Body of pancreas (tissue), 4 donors: Measurements from ENCODE around the gene CDKAL1. TPM values are rescaled to one million over a fixed set of nuclear protein-coding genes. Genes with fewer than 3 reads are reported as not detected.
"Not testable (repeated sequence)": the region's sequence is repeated elsewhere in the genome, so short reads cannot be mapped to it uniquely, and the experiment has no call there.

Source experiments
- ATAC-seq: fragments of 150-250 bp; one replicate; pipeline ENCODE4 v1.9.1; 2016
- DNase-seq, 4 donors: peaks; one replicate each; pipeline ENCODE4 v3.0.0-alpha.2; 2019
- H3K27ac ChIP-seq, 4 donors: fragments of 200-600 bp; sonication (generic); 1 replicate in 3 of 4; 2 replicates in 1 of 4; pipeline versions ENCODE4 v1.5.1 to v1.6.1; 2016 to 2019; ENCODE audit warnings: mild to moderate bottlenecking in 1 of 4, mixed read lengths in 1 of 4, moderate library complexity in 1 of 4
- H3K27me3 ChIP-seq, 2 donors: fragments of 200-600 bp; sonication (generic); one replicate each; pipeline ENCODE4 v1.6.0; 2016; ENCODE audit warnings: mild to moderate bottlenecking in 1 of 2
- H3K36me3 ChIP-seq, 2 donors: fragments of 200-600 bp; sonication (generic); replicated peaks in 1 of 2; 2 replicates each; pipeline ENCODE4 v1.5.1; 2016; ENCODE audit warnings: low read depth in 2 of 2; ENCODE audit not compliant: insufficient read depth in 1 of 2
- H3K4me1 ChIP-seq: fragments of 200-600 bp; sonication (generic); one replicate; pipeline ENCODE4 v1.6.0; 2016
- H3K4me3 ChIP-seq, 2 donors: fragments of 200-600 bp; sonication (generic); 1 replicate in 1 of 2; 2 replicates in 1 of 2; pipeline ENCODE4 v1.5.1; 2016 to 2019
- H3K9me3 ChIP-seq, 3 donors: fragments of 200-600 bp; sonication (generic); 1 replicate in 2 of 3; 2 replicates in 1 of 3; pipeline ENCODE4 v1.5.1; 2016
- POLR2A ChIP-seq, 3 donors: fragments of 450-650 bp; IDR thresholded peaks; one replicate each; pipeline ENCODE4 v1.6.1; 2016; ENCODE audit warnings: antibody characterized with exemption in 3 of 3, mild to moderate bottlenecking in 2 of 3
- WGBS, 2 donors: methylation state at CpG; one replicate each; pipeline ENCODE4 v1.1.5; 2017; 5-methylcytosine and 5-hydroxymethylcytosine counted together
- intact Hi-C: fragments of 100-400 bp; cut with DNase I; formaldehyde crosslinking; loops from one replicate; pipeline ENCODE4 v1.15.1; 2023
- total RNA-seq, 2 donors: library from RNA; depleted of rRNA; stranded (reverse); fragments of >200 nt; gene quantifications; one replicate each; pipeline ENCODE4 v1.1.0, GENCODE V29; 2016
- TF ChIP-seq, protein P1 (sequence below), 7 experiments: fragments of 450-650 bp in 4 of 7; fragments of 200-600 bp in 3 of 7; sonication (generic) in 3 of 7; IDR thresholded peaks; one replicate each; pipeline ENCODE4 v1.5.1; 2016 to 2019; ENCODE audit warnings: antibody characterized with exemption in 7 of 7

Gene CDKAL1
- total RNA-seq, 2 donors from 2014 or later = 16.3 to 18.1 TPM

DNA sequence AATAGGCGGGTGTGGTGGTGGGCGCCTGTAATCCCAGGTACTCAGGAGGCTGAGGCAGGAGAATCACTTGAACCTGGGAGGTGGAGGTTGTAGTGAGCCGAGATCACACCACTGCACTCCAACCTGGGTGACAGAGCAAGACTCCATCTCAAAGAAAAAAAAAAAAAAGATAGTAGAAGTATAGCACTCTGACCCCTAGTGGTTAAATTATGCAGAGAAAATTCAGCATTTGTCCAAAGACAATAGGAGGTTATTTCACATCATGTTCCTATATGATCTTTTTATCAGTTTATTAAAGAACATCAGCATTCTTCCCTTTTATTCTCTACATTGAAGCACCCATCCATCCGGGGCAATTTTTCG is 5.2 kb upstream of the CDKAL1 start:
- DNase-seq, H3K36me3 ChIP-seq, H3K27me3 ChIP-seq, H3K27ac ChIP-seq, H3K4me1 ChIP-seq, H3K4me3 ChIP-seq, H3K9me3 ChIP-seq: not testable (repeated sequence)
- intact Hi-C loops = loop anchor here (10.0 kb wide), 1 partner anchor 434 kb away; no protein-coding TSS in a partner anchor
- peak; percentile 77 for ATAC-seq
- 17 to 23% methylated on average over 5 of the region's 5 CpGs for WGBS, 2 donors
- TF ChIP-seq, protein P1, sequence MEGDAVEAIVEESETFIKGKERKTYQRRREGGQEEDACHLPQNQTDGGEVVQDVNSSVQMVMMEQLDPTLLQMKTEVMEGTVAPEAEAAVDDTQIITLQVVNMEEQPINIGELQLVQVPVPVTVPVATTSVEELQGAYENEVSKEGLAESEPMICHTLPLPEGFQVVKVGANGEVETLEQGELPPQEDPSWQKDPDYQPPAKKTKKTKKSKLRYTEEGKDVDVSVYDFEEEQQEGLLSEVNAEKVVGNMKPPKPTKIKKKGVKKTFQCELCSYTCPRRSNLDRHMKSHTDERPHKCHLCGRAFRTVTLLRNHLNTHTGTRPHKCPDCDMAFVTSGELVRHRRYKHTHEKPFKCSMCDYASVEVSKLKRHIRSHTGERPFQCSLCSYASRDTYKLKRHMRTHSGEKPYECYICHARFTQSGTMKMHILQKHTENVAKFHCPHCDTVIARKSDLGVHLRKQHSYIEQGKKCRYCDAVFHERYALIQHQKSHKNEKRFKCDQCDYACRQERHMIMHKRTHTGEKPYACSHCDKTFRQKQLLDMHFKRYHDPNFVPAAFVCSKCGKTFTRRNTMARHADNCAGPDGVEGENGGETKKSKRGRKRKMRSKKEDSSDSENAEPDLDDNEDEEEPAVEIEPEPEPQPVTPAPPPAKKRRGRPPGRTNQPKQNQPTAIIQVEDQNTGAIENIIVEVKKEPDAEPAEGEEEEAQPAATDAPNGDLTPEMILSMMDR (IDR thresholded peaks at IDR 0.05) = peak; percentile 31 to 79 (median 58)

- ATAC-seq = no peak
- WGBS, 2 donors = 100% methylated on average over 1 of the region's 1 CpG
- TF ChIP-seq POLR2A (IDR thresholded peaks at IDR 0.05) = no peak
- TF ChIP-seq, protein P1 (IDR thresholded peaks at IDR 0.05) = no peak
- Histone ChIP-seq H3K4me1 (peaks cover 14% of the 10 kb centered on the region), H3K4me3 (no peak overlapping the region), H3K9me3 (no peaks in the 10 kb centered on the region), H3K27me3 (no peaks in the 10 kb centered on the region), H3K27ac (no peak overlapping the region), H3K36me3 (no peaks in the 10 kb centered on the region)
- no peak for DNase-seq
- intact Hi-C loops = no loop called here
Measured at GRCh38 chr6:20532881-20533280, 1.4 kb upstream of the CDKAL1 start.

- TF ChIP-seq, protein P1 (IDR thresholded peaks at IDR 0.05) = no peak
- TF ChIP-seq POLR2A (IDR thresholded peaks at IDR 0.05) = no peak
- Histone ChIP-seq H3K9me3 (no peaks in the 10 kb centered on the region), H3K27ac (peak overlapping the region in 3 of 4 donors; percentile 71 to 91 (median 86)), H3K4me1 (peaks cover 10% of the 10 kb centered on the region), H3K36me3 (no peaks in the 10 kb centered on the region), H3K27me3 (no peaks in the 10 kb centered on the region), H3K4me3 (peak overlapping the region in 1 of 2 donors; percentile 91)
- DNase-seq (no peak), ATAC-seq (no peak)
- intact Hi-C loops = no loop called here
- 35 to 36% methylated on average over 6 of the region's 6 CpGs for WGBS, 2 donors
Measured at GRCh38 chr6:20533746-20534294, 437 bp upstream of the CDKAL1 start.

- ATAC-seq = no peak
- Histone ChIP-seq H3K36me3 (peaks cover 0 to 2% of the 10 kb centered on the region in 2 donors), H3K27ac (no peak overlapping the region), H3K4me1 (peaks cover 23% of the 10 kb centered on the region), H3K4me3 (no peak overlapping the region), H3K27me3 (no peaks in the 10 kb centered on the region), H3K9me3 (no peaks in the 10 kb centered on the region)
- 90 to 96% methylated on average over 1 of the region's 1 CpG for WGBS, 2 donors
- DNase-seq = no peak
- intact Hi-C loops = no loop called here
- TF ChIP-seq, protein P1 (IDR thresholded peaks at IDR 0.05) = no peak
- no peak for TF ChIP-seq POLR2A (IDR thresholded peaks at IDR 0.05)
Measured at GRCh38 chr6:20538131-20538662, 3.9 kb downstream of the CDKAL1 start.

DNA sequence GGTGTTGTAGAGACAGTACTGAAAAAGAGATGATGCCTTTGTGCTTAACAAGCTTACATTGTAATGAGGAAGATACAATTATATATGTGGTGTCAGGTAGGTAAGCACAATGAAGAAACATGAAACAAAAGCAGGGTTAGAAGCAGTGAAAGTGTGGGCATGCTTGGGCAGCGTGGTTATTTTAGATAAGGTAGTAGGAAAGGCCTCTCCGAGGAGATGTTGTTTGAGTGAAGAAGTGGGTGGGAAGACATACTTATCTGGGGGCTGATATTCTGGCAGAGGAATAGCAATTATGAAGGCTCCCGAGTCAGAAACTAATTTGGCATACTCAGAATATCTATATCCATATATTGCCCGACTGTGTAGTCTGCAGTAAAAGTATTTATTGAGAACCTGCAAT is 4.7 kb downstream of the CDKAL1 start:
- H3K27ac ChIP-seq = no peak overlapping the region
- no peak for TF ChIP-seq POLR2A (IDR thresholded peaks at IDR 0.05)
- TF ChIP-seq, protein P1 (IDR thresholded peaks at IDR 0.05) = no peak
- no peak overlapping the region for H3K4me3 ChIP-seq
- ATAC-seq = no peak
- no peak for DNase-seq
- no peaks in the 10 kb centered on the region for H3K27me3 ChIP-seq
- H3K36me3 ChIP-seq = peaks cover 0 to 2% of the 10 kb centered on the region in 2 donors
- peaks cover 25% of the 10 kb centered on the region for H3K4me1 ChIP-seq
- WGBS, 2 donors = 77% methylated on average over 4 of the region's 4 CpGs
- H3K9me3 ChIP-seq = no peaks in the 10 kb centered on the region
- intact Hi-C loops = no loop called here
